Sigmoid colon (tissue), 7 donors: ENCODE measurements around the gene PDGFRB. TPM values are rescaled to one million over a fixed set of nuclear protein-coding genes. Genes with fewer than 3 reads are reported as not detected.
A peak's percentile ranks its signal among the peaks of the same experiment; 100 is the strongest.

Experiments
- DNase-seq: peaks from one replicate; pipeline ENCODE4 v3.0.0-alpha.2; 2019
- H3K27ac ChIP-seq, 4 donors: fragments of 200-600 bp; sonication (generic); one replicate each; pipeline ENCODE4 v1.5.1; 2016 to 2019; ENCODE audit warnings: mild to moderate bottlenecking in 1 of 4
- H3K27me3 ChIP-seq, 3 donors: fragments of 200-600 bp; sonication (generic); one replicate each; pipeline ENCODE4 v1.5.1; 2019; ENCODE audit warnings: mild to moderate bottlenecking in 1 of 3
- H3K36me3 ChIP-seq, 4 donors: fragments of 200-600 bp; sonication (generic); one replicate each; pipeline ENCODE4 v1.5.1; 2016 to 2019
- H3K4me1 ChIP-seq, 4 donors: fragments of 200-600 bp; sonication (generic); one replicate each; pipeline ENCODE4 v1.5.1; 2017 to 2019
- H3K4me3 ChIP-seq, 4 donors: fragments of 200-600 bp; sonication (generic); one replicate each; pipeline ENCODE4 v1.5.1; 2017 to 2019; ENCODE audit warnings: mild to moderate bottlenecking in 2 of 4, moderate library complexity in 1 of 4
- H3K9me3 ChIP-seq, 4 donors: fragments of 200-600 bp in 3 of 4; sonication (generic) in 3 of 4; one replicate each; pipeline versions ENCODE4 v1.5.1 to v1.6.1; 2013 to 2019
- CTCF ChIP-seq, 4 experiments: fragments of 450-650 bp in 3 of 4; fragments of 200-600 bp in 1 of 4; IDR thresholded peaks; one replicate each; pipeline ENCODE4 v1.5.1; 2016 to 2019; ENCODE audit warnings: antibody characterized with exemption in 4 of 4, mild to moderate bottlenecking in 3 of 4, moderate library complexity in 2 of 4
- EP300 ChIP-seq, 4 donors: sonication (generic); formaldehyde crosslinking; IDR thresholded peaks; one replicate each; pipeline ENCODE4 v1.6.1; 2017; ENCODE audit warnings: antibody characterized with exemption in 4 of 4
- POLR2A ChIP-seq, 2 donors: fragments of 450-650 bp; IDR thresholded peaks; one replicate each; pipeline ENCODE4 v1.6.1; 2016; ENCODE audit warnings: antibody characterized with exemption in 2 of 2, mild to moderate bottlenecking in 2 of 2, moderate library complexity in 2 of 2
- POLR2AphosphoS5 ChIP-seq, 4 donors: sonication (generic); formaldehyde crosslinking; IDR thresholded peaks; one replicate each; pipeline ENCODE4 v1.6.1; 2017; ENCODE audit warnings: antibody characterized with exemption in 4 of 4
- WGBS, 2 donors: extraction: QIAGEN DNeasy Blood & Tissue Kit; methylation state at CpG; one replicate each; pipeline ENCODE4 v1.1.7; 2013; 5-methylcytosine and 5-hydroxymethylcytosine counted together
- intact Hi-C: fragments of 100-400 bp; cut with DNase I; formaldehyde crosslinking; loops from one replicate; pipeline ENCODE4 v1.15.1; 2023
- polyA plus RNA-seq, 3 donors: library from polyadenylated mRNA; stranded (reverse); fragments of 200-250 nt; gene quantifications; one replicate each; pipeline ENCODE4 v1.2.3, GENCODE V29; 2013
- total RNA-seq, 4 donors: library from RNA; depleted of rRNA; stranded (reverse); fragments of >200 nt; gene quantifications; one replicate each; pipeline ENCODE4 v1.1.0, GENCODE V29; 2016
- donor health status: healthy with polysubstance abuse.
- donor health status: Bipolar disorder and iron deficiency.
- donor health status: healthy.

Gene PDGFRB
- total and polyA plus RNA-seq, 7 donors = 3.9 to 104 (median 54.9) TPM

GRCh38 chr5:150133581-150134197 lies 22.0 kb downstream of the PDGFRB start:
- Histone ChIP-seq H3K9me3 (no peaks in the 10 kb centered on the region), H3K4me3 (no peak overlapping the region), H3K36me3 (peaks cover 0 to 36% (median 9%) of the 10 kb centered on the region in 4 donors), H3K4me1 (peaks cover 0 to 60% (median 55%) of the 10 kb centered on the region in 4 donors), H3K27me3 (no peaks in the 10 kb centered on the region), H3K27ac (peak overlapping the region in 3 of 4 donors; percentile 50 to 68 (median 67))
- DNase-seq = no peak
- 86 to 89% methylated on average over 16 of the region's 16 CpGs for WGBS, 2 donors
- intact Hi-C loops = no loop called here
- TF ChIP-seq CTCF (IDR thresholded peaks at IDR 0.05) (no peak), POLR2A (IDR thresholded peaks at IDR 0.05) (no peak), EP300 (IDR thresholded peaks at IDR 0.05) (no peak), POLR2AphosphoS5 (IDR thresholded peaks at IDR 0.05) (no peak)

GRCh38 chr5:150132740-150133139 lies 22.9 kb downstream of the PDGFRB start:
- Histone ChIP-seq H3K36me3 (peaks cover 0 to 45% (median 11%) of the 10 kb centered on the region in 4 donors), H3K4me3 (no peak overlapping the region), H3K27me3 (no peaks in the 10 kb centered on the region), H3K4me1 (peaks cover 0 to 50% (median 45%) of the 10 kb centered on the region in 4 donors), H3K9me3 (no peaks in the 10 kb centered on the region), H3K27ac (peak overlapping the region; percentile 40 to 68 (median 58))
- intact Hi-C loops = no loop called here
- no peak for TF ChIP-seq POLR2A (IDR thresholded peaks at IDR 0.05)
- no peak for TF ChIP-seq EP300 (IDR thresholded peaks at IDR 0.05)
- no peak for TF ChIP-seq POLR2AphosphoS5 (IDR thresholded peaks at IDR 0.05)
- TF ChIP-seq CTCF (IDR thresholded peaks at IDR 0.05) = no peak
- DNase-seq = no peak
- 90 to 91% methylated on average over 22 of the region's 22 CpGs for WGBS, 2 donors

GRCh38 chr5:150131978-150132694 lies 23.5 kb downstream of the PDGFRB start:
- DNase-seq = no peak
- Histone ChIP-seq H3K4me1 (peaks cover 0 to 44% (median 39%) of the 10 kb centered on the region in 4 donors), H3K36me3 (peaks cover 0 to 45% (median 11%) of the 10 kb centered on the region in 4 donors)

GRCh38 chr5:150131461-150131860 lies 24.2 kb downstream of the PDGFRB start:
- intact Hi-C loops = no loop called here
- Histone ChIP-seq H3K9me3 (no peaks in the 10 kb centered on the region), H3K4me3 (no peak overlapping the region), H3K36me3 (peaks cover 0 to 51% (median 14%) of the 10 kb centered on the region in 4 donors), H3K27me3 (no peaks in the 10 kb centered on the region), H3K27ac (peak overlapping the region; percentile 40 to 68 (median 58)), H3K4me1 (peaks cover 0 to 38% (median 35%) of the 10 kb centered on the region in 4 donors)
- DNase-seq = no peak
- no peak for TF ChIP-seq POLR2A (IDR thresholded peaks at IDR 0.05)
- TF ChIP-seq POLR2AphosphoS5 (IDR thresholded peaks at IDR 0.05) = no peak
- no peak for TF ChIP-seq EP300 (IDR thresholded peaks at IDR 0.05)
- TF ChIP-seq CTCF (IDR thresholded peaks at IDR 0.05) = no peak
- 90% methylated on average over 4 of the region's 4 CpGs for WGBS, 2 donors

More at GRCh38 chr5:150131978-150132694, 23.5 kb downstream of the PDGFRB start:
- Histone ChIP-seq H3K4me3 (no peak overlapping the region), H3K9me3 (no peaks in the 10 kb centered on the region), H3K27ac (peak overlapping the region; percentile 40 to 68 (median 58)), H3K27me3 (no peaks in the 10 kb centered on the region)
- 28 to 46% methylated on average over 12 of the region's 12 CpGs for WGBS, 2 donors
- TF ChIP-seq POLR2AphosphoS5 (IDR thresholded peaks at IDR 0.05) = no peak
- TF ChIP-seq EP300 (IDR thresholded peaks at IDR 0.05) = no peak
- no peak for TF ChIP-seq CTCF (IDR thresholded peaks at IDR 0.05)
- TF ChIP-seq POLR2A (IDR thresholded peaks at IDR 0.05) = no peak
- intact Hi-C loops = no loop called here
